Measurements from ENCODE around the gene ACLY.
"Not testable (repeated sequence)": the region's sequence is repeated elsewhere in the genome, so short reads cannot be mapped to it uniquely, and the experiment has no call there.

ACLY gene

GRCh38 chr17:41837761-41838538 lies 80.8 kb downstream of the ACLY start, which contains the start of gene KLHL10:
Gene KLHL10, plus strand, starts transcription at chr17:41837825. Its CDS starts 108 bp downstream, at chr17:41837933.
- TF ChIP-seq, protein P1, sequence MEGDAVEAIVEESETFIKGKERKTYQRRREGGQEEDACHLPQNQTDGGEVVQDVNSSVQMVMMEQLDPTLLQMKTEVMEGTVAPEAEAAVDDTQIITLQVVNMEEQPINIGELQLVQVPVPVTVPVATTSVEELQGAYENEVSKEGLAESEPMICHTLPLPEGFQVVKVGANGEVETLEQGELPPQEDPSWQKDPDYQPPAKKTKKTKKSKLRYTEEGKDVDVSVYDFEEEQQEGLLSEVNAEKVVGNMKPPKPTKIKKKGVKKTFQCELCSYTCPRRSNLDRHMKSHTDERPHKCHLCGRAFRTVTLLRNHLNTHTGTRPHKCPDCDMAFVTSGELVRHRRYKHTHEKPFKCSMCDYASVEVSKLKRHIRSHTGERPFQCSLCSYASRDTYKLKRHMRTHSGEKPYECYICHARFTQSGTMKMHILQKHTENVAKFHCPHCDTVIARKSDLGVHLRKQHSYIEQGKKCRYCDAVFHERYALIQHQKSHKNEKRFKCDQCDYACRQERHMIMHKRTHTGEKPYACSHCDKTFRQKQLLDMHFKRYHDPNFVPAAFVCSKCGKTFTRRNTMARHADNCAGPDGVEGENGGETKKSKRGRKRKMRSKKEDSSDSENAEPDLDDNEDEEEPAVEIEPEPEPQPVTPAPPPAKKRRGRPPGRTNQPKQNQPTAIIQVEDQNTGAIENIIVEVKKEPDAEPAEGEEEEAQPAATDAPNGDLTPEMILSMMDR (conservative IDR thresholded peaks at IDR 0.05; ENCODE audit: low read depth, low read length), result no peak
- H3K4me3 ChIP-seq (ENCODE audit: low read length), result no peak within 1 kb of the TSS
- no peak for DNase-seq (ENCODE audit: low read depth)

DNA sequence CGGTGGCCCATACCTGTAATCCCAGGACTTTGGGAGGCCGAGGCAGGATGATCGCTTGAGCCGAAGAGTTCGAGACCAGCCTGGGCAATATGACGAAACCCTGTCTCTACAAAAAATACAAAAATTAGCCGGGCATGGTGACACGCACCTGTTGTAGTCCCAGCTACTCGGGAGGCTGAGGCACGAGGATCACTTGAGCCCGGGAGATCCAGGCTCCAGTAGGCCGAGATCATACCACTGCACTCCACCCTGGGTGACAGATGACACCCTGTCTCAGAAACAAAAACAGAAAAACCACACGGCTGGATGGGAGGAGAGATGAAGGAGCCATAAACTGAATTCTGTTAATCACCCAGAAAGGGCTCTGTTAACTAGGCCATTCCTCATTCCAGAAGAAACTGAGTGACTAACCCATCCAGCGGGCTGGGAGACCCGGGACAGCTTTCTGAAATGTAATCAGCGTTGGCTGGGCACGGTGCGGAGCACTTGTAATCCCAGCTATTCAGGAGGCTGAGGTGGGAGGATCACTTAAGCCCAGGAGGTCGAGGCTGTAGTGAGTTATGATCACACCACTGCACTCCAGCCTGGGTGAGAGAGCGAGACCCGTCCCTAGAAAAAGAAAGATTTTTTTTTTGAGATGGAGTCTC lies 82.1 kb downstream of the ACLY start:
- TF ChIP-seq, protein P1 (conservative IDR thresholded peaks at IDR 0.05; ENCODE audit: low read depth, low read length), result no peak
- H3K4me3 ChIP-seq (ENCODE audit: low read length), result peak overlapping the region; percentile 69
- no peak for DNase-seq (ENCODE audit: low read depth)

GRCh38 chr17:41835800-41836549 lies 82.8 kb downstream of the ACLY start, which contains the start of gene NT5C3B:
Gene NT5C3B, minus strand, starts transcription at chr17:41836232. Its CDS starts 39 bp downstream, at chr17:41836193.
- peak within 1 kb of the TSS; percentile 69 for H3K4me3 ChIP-seq (ENCODE audit: low read length)
- no peak for DNase-seq (ENCODE audit: low read depth)
- TF ChIP-seq, protein P1 (conservative IDR thresholded peaks at IDR 0.05; ENCODE audit: low read depth, low read length), result no peak

GRCh38 chr17:41835214-41835799 lies 83.4 kb downstream of the ACLY start:
- H3K4me3 ChIP-seq (ENCODE audit: low read length), result peak overlapping the region; percentile 69
- DNase-seq (ENCODE audit: low read depth), result no peak
- TF ChIP-seq, protein P1 (conservative IDR thresholded peaks at IDR 0.05; ENCODE audit: low read depth, low read length), result no peak

DNA sequence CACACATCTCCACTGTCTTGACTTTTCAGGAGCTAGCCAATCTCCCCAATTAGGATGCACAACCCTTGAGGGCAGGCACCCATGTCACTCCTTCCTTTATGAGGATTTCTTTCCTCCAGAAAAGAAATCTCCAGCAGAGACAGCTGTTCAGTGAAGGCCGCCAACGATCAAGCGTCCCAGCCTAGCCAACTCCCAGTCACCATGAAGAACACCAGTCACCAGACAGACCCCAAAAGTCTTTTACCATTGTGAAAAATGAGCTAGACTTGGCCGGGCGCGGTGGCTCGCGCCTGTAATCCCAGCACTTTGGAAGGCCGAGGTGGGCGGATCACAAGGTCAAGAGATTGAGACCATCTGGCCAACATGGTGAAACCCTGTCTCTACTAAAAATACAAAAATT lies 88.8 kb downstream of the ACLY start:
- H3K4me3 ChIP-seq (ENCODE audit: low read length); DNase-seq (ENCODE audit: low read depth): not testable (repeated sequence)

DNA sequence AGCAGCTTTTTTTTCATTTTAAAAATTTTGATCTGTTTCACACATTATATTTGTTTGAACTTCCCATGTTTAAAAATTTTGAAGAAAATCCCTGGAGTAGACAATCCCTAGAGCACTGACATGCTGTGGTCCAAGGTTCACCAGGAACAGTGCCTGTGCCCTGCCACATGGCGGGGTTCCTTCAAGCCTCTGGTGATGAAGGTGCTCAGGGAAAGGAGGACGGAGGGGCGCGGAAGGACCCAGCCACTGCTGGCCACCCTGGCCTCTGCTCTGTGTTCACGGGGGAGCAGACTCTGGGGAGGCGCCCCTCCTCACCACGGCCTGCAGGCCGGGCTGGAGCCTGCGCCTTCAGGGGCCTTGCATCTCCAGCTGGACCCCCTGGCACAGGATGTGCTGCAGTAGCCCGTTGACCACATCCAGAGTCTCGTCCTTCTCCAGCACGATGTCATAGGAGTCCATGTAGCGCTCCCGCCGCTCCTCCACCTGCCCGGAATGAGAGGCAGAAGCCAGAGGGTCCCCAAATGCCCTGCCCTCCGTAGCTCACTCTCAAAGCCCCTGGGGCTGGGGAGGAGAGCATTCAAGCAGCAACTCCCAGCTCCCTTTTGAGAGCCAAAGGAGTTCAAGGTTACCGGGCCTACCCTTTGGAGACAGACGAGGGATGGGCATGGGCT lies 93.4 kb downstream of the ACLY start:
- no peak overlapping the region for H3K4me3 ChIP-seq (ENCODE audit: low read length)
- no peak for DNase-seq (ENCODE audit: low read depth)
- TF ChIP-seq, protein P1 (conservative IDR thresholded peaks at IDR 0.05; ENCODE audit: low read depth, low read length), result no peak

Data from retinal pigment epithelial cell (primary cell).